Smooth muscle cell (in vitro differentiated cells): Measurements from ENCODE around the gene COQ10B. TPM values are rescaled to one million over a fixed set of nuclear protein-coding genes. Genes with fewer than 3 reads are reported as not detected.

Source experiments
- DNase-seq: peaks from one replicate; lab custom pipeline; 2025; ENCODE audit not compliant: unreplicated experiment; lab: John Stamatoyannopoulos, UW
- H2AFZ ChIP-seq: fragments of 200-600 bp; sonication (generic); 2 replicates; pipeline ENCODE4 v1.6.0; 2016; ENCODE audit warnings: antibody characterized with exemption, low read depth, mild to moderate bottlenecking
- H3F3A ChIP-seq: fragments of 200-600 bp; sonication (generic); 2 replicates; pipeline ENCODE4 v1.6.0; 2017; ENCODE audit warnings: antibody characterized with exemption, low read depth
- H3K27ac ChIP-seq: fragments of 200-600 bp; sonication (generic); 2 replicates; pipeline ENCODE4 v1.5.1; 2016; ENCODE audit warnings: low read depth, mild to moderate bottlenecking
- H3K27me3 ChIP-seq: fragments of 200-600 bp; sonication (generic); 2 replicates; pipeline ENCODE4 v1.6.1; 2016; ENCODE audit warnings: low read depth, mild to moderate bottlenecking
- H3K36me3 ChIP-seq: fragments of 200-600 bp; sonication (generic); 2 replicates; pipeline ENCODE4 v1.5.1; 2016; ENCODE audit warnings: low read depth
- H3K4me1 ChIP-seq: fragments of 200-600 bp; sonication (generic); 2 replicates; pipeline ENCODE4 v1.5.1; 2016; ENCODE audit warnings: low read depth
- H3K4me2 ChIP-seq: fragments of 200-600 bp; sonication (generic); 2 replicates; pipeline ENCODE4 v1.6.0; 2016; ENCODE audit warnings: mild to moderate bottlenecking
- H3K4me3 ChIP-seq: fragments of 200-600 bp; sonication (generic); 2 replicates; pipeline ENCODE4 v1.5.1; 2016; ENCODE audit warnings: mild to moderate bottlenecking
- H3K79me2 ChIP-seq: fragments of 200-600 bp; sonication (generic); 2 replicates; pipeline ENCODE4 v1.6.0; 2016; ENCODE audit warnings: low read depth, mild to moderate bottlenecking
- H3K9ac ChIP-seq: fragments of 200-600 bp; sonication (generic); 2 replicates; pipeline ENCODE4 v1.6.0; 2016; ENCODE audit warnings: low read depth
- H3K9me3 ChIP-seq: fragments of 200-600 bp; sonication (generic); replicated peaks from 2 replicates; pipeline ENCODE4 v1.5.1; 2016; ENCODE audit warnings: low read depth
- H4K20me1 ChIP-seq: fragments of 200-600 bp; sonication (generic); 2 replicates; pipeline ENCODE4 v1.6.0; 2016; ENCODE audit warnings: low read depth
- CTCF ChIP-seq: fragments of 200-600 bp; sonication (generic); IDR thresholded peaks from 2 replicates; pipeline ENCODE4 v1.5.1; 2017; ENCODE audit warnings: borderline replicate concordance, mild to moderate bottlenecking, antibody characterized with exemption; ENCODE audit not compliant: insufficient read depth, poor library complexity, severe bottlenecking
- WGBS: methylation state at CpG from one replicate; pipeline ENCODE4 v1.1.7; 2016; ENCODE audit warnings: low lambda C conversion rate; 5-methylcytosine and 5-hydroxymethylcytosine counted together
- polyA plus RNA-seq: library from polyadenylated mRNA; unstranded; fragments of >200 nt; fragmentation: Nextera tagmentation; extraction: Ambion mirVana; gene quantifications from 2 replicates; pipeline ENCODE4 v1.2.1, GENCODE V29; 2016
- total RNA-seq: library from RNA; depleted of rRNA; stranded (reverse); fragments of >200 nt; gene quantifications from 2 replicates; pipeline ENCODE4 v1.2.3, GENCODE V29; 2014

Gene COQ10B
- total and polyA plus RNA-seq, 2 experiments from 2014 or later = 50.6 to 61.5 TPM

GRCh38 chr2:197502201-197502600 is 48.8 kb downstream of the COQ10B start:
- Histone ChIP-seq H3K4me2 (peak overlapping the region; percentile 97), H3K4me3 (peak overlapping the region; percentile 86), H3K27ac (peak overlapping the region; percentile 31)

GRCh38 chr2:197502685-197503084 is 49.3 kb downstream of the COQ10B start:
- H4K20me1 ChIP-seq = peaks cover 14% of the 10 kb centered on the region
- no peaks in the 10 kb centered on the region for H3K27me3 ChIP-seq
- peaks cover 26% of the 10 kb centered on the region for H3K4me1 ChIP-seq
- TF ChIP-seq CTCF = no peak
- no peaks in the 10 kb centered on the region for H3F3A ChIP-seq
- H3K9ac ChIP-seq = no peak overlapping the region
- H2AFZ ChIP-seq = no peak overlapping the region
- WGBS = 84% methylated on average over 4 of the region's 4 CpGs
- DNase-seq = no peak
- H3K27ac ChIP-seq = peak overlapping the region; percentile 31
- peaks cover 54% of the 10 kb centered on the region for H3K79me2 ChIP-seq
- H3K4me3 ChIP-seq = peak overlapping the region; percentile 86
- no peaks in the 10 kb centered on the region for H3K9me3 ChIP-seq
- peak overlapping the region; percentile 97 for H3K4me2 ChIP-seq
- peaks cover 9% of the 10 kb centered on the region for H3K36me3 ChIP-seq

More at GRCh38 chr2:197502201-197502600, 48.8 kb downstream of the COQ10B start:
- no peak for DNase-seq
- no peak overlapping the region for H3K9ac ChIP-seq
- H4K20me1 ChIP-seq = peaks cover 19% of the 10 kb centered on the region
- H3K4me1 ChIP-seq = peaks cover 31% of the 10 kb centered on the region
- no peak for TF ChIP-seq CTCF
- peaks cover 9% of the 10 kb centered on the region for H3K36me3 ChIP-seq
- H3K79me2 ChIP-seq = peaks cover 59% of the 10 kb centered on the region
- 75% methylated on average over 4 of the region's 4 CpGs for WGBS
- no peaks in the 10 kb centered on the region for H3F3A ChIP-seq
- no peak overlapping the region for H2AFZ ChIP-seq
- no peaks in the 10 kb centered on the region for H3K27me3 ChIP-seq
- no peaks in the 10 kb centered on the region for H3K9me3 ChIP-seq

GRCh38 chr2:197504000-197504399 is 50.6 kb downstream of the COQ10B start:
- 100% methylated on average over 2 of the region's 2 CpGs for WGBS

More at GRCh38 chr2:197504000-197504399, 50.6 kb downstream of the COQ10B start:
- peaks cover 41% of the 10 kb centered on the region for H3K79me2 ChIP-seq
- peaks cover 16% of the 10 kb centered on the region for H3K4me1 ChIP-seq
- H3K4me2 ChIP-seq = no peak overlapping the region
- no peak overlapping the region for H3K9ac ChIP-seq
- no peak for DNase-seq
- H3F3A ChIP-seq = no peaks in the 10 kb centered on the region
- peaks cover under 1% of the 10 kb centered on the region for H4K20me1 ChIP-seq
- peaks cover 9% of the 10 kb centered on the region for H3K36me3 ChIP-seq
- no peak overlapping the region for H3K4me3 ChIP-seq
- no peaks in the 10 kb centered on the region for H3K9me3 ChIP-seq
- no peak overlapping the region for H2AFZ ChIP-seq
- TF ChIP-seq CTCF = no peak
- no peak overlapping the region for H3K27ac ChIP-seq
- H3K27me3 ChIP-seq = no peaks in the 10 kb centered on the region
